GM18858 (cell line): ENCODE measurements around the gene HID1.
"Not testable (repeated sequence)": the region's sequence is repeated elsewhere in the genome, so short reads cannot be mapped to it uniquely, and the experiment has no call there.

Experiments
- ATAC-seq: cut with Tn5 transposase; IDR thresholded peaks from one replicate; pipeline ENCODE4 v1.9.1; 2021; ENCODE audit not compliant: unreplicated experiment

The HID1 gene

GRCh38 chr17:74972107-74972972 lies at the start of gene HID1:
HID1 (minus strand) TSS chr17:74972759; CDS start chr17:74972656, 103 bp downstream.
- ATAC-seq, result no peak

- no peak for ATAC-seq
These were observed 48.0 kb upstream of the HID1 start for GRCh38 chr17:75020331-75021110.

GRCh38 chr17:75019710-75020109 lies 47.2 kb upstream of the HID1 start:
- ATAC-seq, result no peak

- no peak for ATAC-seq
These were observed 46.6 kb upstream of the HID1 start for GRCh38 chr17:75019146-75019545.

GRCh38 chr17:75013092-75013559 lies 40.6 kb upstream of the HID1 start:
- no peak for ATAC-seq

- ATAC-seq, result peak; percentile 79
These were observed 40.0 kb upstream of the HID1 start, which contains the start of gene MRPL58 for GRCh38 chr17:75012346-75013091. MRPL58 (plus strand) TSS chr17:75012670; CDS start chr17:75012687, 17 bp downstream.

GRCh38 chr17:75012096-75012345 lies 39.5 kb upstream of the HID1 start:
- no peak for ATAC-seq

GRCh38 chr17:75011401-75012095 lies 39.0 kb upstream of the HID1 start:
- ATAC-seq, result no peak

- ATAC-seq, result no peak
These were observed 38.3 kb upstream of the HID1 start for GRCh38 chr17:75010683-75011400.

GRCh38 chr17:75009139-75009724 lies 36.7 kb upstream of the HID1 start:
- no peak for ATAC-seq

GRCh38 chr17:75008373-75008772 lies 35.8 kb upstream of the HID1 start:
- no peak for ATAC-seq

- ATAC-seq, result no peak
These were observed 34.1 kb upstream of the HID1 start for GRCh38 chr17:75006653-75007052.

GRCh38 chr17:75006084-75006483 lies 33.5 kb upstream of the HID1 start:
- ATAC-seq, result not testable (repeated sequence)

GRCh38 chr17:75005291-75005690 lies 32.7 kb upstream of the HID1 start:
- ATAC-seq, result no peak

- no peak for ATAC-seq
These were observed 31.8 kb upstream of the HID1 start for GRCh38 chr17:75004371-75004770.

- ATAC-seq, result no peak
These were observed 31.4 kb upstream of the HID1 start for GRCh38 chr17:75003957-75004355.

- ATAC-seq, result no peak
These were observed 30.8 kb upstream of the HID1 start for GRCh38 chr17:75003070-75003956.

GRCh38 chr17:75001915-75002843 lies 29.6 kb upstream of the HID1 start:
- no peak for ATAC-seq
